Measurements from ENCODE around the gene ZDHHC20.

- TF ChIP-seq POLR2A (IDR thresholded peaks at IDR 0.05) (no peak), CTCF (IDR thresholded peaks at IDR 0.05) (no peak)
Observed at GRCh38 chr13:21436582-21436981, 22.5 kb downstream of the ZDHHC20 start.

Measured in Peyer's patch (tissue), 4 donors.